ENCODE results near the gene RBMS2.

DNA sequence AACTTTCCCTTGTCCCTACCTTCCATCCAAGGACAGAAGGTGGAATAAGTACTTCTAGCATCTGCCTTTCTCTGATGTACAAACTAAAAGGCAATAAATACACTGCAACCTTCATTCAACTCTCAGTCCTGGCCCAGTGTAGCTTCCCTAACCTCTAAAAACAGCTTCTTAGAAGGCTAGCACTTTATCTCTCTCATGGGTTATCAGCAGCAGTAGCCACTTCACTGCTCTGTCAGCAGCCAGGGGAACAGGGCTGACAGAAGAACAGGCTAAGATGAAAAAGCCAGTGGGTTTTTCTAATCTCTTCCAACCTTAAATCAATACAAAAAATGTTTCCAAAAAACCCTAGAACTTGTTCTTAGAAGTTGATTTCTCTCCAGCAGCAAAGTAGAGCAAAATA is 95.3 kb downstream of the RBMS2 start:
- TF ChIP-seq, protein P1, sequence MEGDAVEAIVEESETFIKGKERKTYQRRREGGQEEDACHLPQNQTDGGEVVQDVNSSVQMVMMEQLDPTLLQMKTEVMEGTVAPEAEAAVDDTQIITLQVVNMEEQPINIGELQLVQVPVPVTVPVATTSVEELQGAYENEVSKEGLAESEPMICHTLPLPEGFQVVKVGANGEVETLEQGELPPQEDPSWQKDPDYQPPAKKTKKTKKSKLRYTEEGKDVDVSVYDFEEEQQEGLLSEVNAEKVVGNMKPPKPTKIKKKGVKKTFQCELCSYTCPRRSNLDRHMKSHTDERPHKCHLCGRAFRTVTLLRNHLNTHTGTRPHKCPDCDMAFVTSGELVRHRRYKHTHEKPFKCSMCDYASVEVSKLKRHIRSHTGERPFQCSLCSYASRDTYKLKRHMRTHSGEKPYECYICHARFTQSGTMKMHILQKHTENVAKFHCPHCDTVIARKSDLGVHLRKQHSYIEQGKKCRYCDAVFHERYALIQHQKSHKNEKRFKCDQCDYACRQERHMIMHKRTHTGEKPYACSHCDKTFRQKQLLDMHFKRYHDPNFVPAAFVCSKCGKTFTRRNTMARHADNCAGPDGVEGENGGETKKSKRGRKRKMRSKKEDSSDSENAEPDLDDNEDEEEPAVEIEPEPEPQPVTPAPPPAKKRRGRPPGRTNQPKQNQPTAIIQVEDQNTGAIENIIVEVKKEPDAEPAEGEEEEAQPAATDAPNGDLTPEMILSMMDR (IDR thresholded peaks at IDR 0.05), result no peak
- no peak for TF ChIP-seq POLR2A (IDR thresholded peaks at IDR 0.05)
